Measurements from ENCODE around the gene ANKRD11. TPM values are rescaled to one million over a fixed set of nuclear protein-coding genes. Genes with fewer than 3 reads are reported as not detected.
"Not testable (repeated sequence)": the region's sequence is repeated elsewhere in the genome, so short reads cannot be mapped to it uniquely, and the experiment has no call there.

The ANKRD11 gene
- total RNA-seq, 1 donor from 2014 or later, result 178 TPM

- no peak for DNase-seq (ENCODE audit: extremely low read depth, low read depth, low spot score)
Observed at GRCh38 chr16:89371386-89371785, 119.0 kb downstream of the ANKRD11 start.

GRCh38 chr16:89370601-89371000 is 119.8 kb downstream of the ANKRD11 start:
- DNase-seq (ENCODE audit: extremely low read depth, low read depth, low spot score), result no peak

GRCh38 chr16:89370081-89370511 is 120.3 kb downstream of the ANKRD11 start:
- DNase-seq (ENCODE audit: extremely low read depth, low read depth, low spot score), result no peak

- no peak for DNase-seq (ENCODE audit: extremely low read depth, low read depth, low spot score)
Observed at GRCh38 chr16:89369266-89369895, 121.0 kb downstream of the ANKRD11 start.

- no peak for DNase-seq (ENCODE audit: extremely low read depth, low read depth, low spot score)
Observed at GRCh38 chr16:89368604-89369249, 121.6 kb downstream of the ANKRD11 start.

- DNase-seq (ENCODE audit: extremely low read depth, low read depth, low spot score), result no peak
Observed at GRCh38 chr16:89367538-89367915, 122.8 kb downstream of the ANKRD11 start.

- DNase-seq (ENCODE audit: extremely low read depth, low read depth, low spot score), result no peak
Observed at GRCh38 chr16:89366561-89367537, 123.5 kb downstream of the ANKRD11 start.

GRCh38 chr16:89365996-89366395 is 124.4 kb downstream of the ANKRD11 start:
- DNase-seq (ENCODE audit: extremely low read depth, low read depth, low spot score), result no peak

GRCh38 chr16:89365044-89365467 is 125.3 kb downstream of the ANKRD11 start:
- no peak for DNase-seq (ENCODE audit: extremely low read depth, low read depth, low spot score)

GRCh38 chr16:89364606-89365005 is 125.8 kb downstream of the ANKRD11 start:
- DNase-seq (ENCODE audit: extremely low read depth, low read depth, low spot score), result no peak

- DNase-seq (ENCODE audit: extremely low read depth, low read depth, low spot score), result no peak
Observed at GRCh38 chr16:89363621-89364393, 126.6 kb downstream of the ANKRD11 start.

GRCh38 chr16:89362540-89363223 is 127.7 kb downstream of the ANKRD11 start:
- not testable (repeated sequence) for DNase-seq (ENCODE audit: extremely low read depth, low read depth, low spot score)

GRCh38 chr16:89361751-89362539 is 128.4 kb downstream of the ANKRD11 start:
- no peak for DNase-seq (ENCODE audit: extremely low read depth, low read depth, low spot score)

- no peak for DNase-seq (ENCODE audit: extremely low read depth, low read depth, low spot score)
Observed at GRCh38 chr16:89360760-89361435, 129.5 kb downstream of the ANKRD11 start.

- DNase-seq (ENCODE audit: extremely low read depth, low read depth, low spot score), result no peak
Observed at GRCh38 chr16:89359264-89360147, 130.9 kb downstream of the ANKRD11 start.

- DNase-seq (ENCODE audit: extremely low read depth, low read depth, low spot score), result no peak
Observed at GRCh38 chr16:89358030-89359005, 132.0 kb downstream of the ANKRD11 start.
